Measurements from ENCODE around the gene NDUFAB1.

- TF ChIP-seq, protein P1, sequence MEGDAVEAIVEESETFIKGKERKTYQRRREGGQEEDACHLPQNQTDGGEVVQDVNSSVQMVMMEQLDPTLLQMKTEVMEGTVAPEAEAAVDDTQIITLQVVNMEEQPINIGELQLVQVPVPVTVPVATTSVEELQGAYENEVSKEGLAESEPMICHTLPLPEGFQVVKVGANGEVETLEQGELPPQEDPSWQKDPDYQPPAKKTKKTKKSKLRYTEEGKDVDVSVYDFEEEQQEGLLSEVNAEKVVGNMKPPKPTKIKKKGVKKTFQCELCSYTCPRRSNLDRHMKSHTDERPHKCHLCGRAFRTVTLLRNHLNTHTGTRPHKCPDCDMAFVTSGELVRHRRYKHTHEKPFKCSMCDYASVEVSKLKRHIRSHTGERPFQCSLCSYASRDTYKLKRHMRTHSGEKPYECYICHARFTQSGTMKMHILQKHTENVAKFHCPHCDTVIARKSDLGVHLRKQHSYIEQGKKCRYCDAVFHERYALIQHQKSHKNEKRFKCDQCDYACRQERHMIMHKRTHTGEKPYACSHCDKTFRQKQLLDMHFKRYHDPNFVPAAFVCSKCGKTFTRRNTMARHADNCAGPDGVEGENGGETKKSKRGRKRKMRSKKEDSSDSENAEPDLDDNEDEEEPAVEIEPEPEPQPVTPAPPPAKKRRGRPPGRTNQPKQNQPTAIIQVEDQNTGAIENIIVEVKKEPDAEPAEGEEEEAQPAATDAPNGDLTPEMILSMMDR (IDR thresholded peaks at IDR 0.05): no peak
- TF ChIP-seq POLR2A (IDR thresholded peaks at IDR 0.05): no peak
Observed at GRCh38 chr16:23607726-23608125, 11.6 kb upstream of the NDUFAB1 start.
